Hematopoietic multipotent progenitor cell treated with erythropoietin and hydrocortisone succinate and interleukin-3 and kit ligand, for 4 days (in vitro differentiated cells): ENCODE results near the gene MINPP1.
A peak's percentile ranks its signal among the peaks of the same experiment; 100 is the strongest.
"Not testable (repeated sequence)": the region's sequence is repeated elsewhere in the genome, so short reads cannot be mapped to it uniquely, and the experiment has no call there.

Experiments
- DNase-seq: peaks from one replicate; pipeline ENCODE4 v3.0.0-alpha.2; 2015

MINPP1 gene, protein sequence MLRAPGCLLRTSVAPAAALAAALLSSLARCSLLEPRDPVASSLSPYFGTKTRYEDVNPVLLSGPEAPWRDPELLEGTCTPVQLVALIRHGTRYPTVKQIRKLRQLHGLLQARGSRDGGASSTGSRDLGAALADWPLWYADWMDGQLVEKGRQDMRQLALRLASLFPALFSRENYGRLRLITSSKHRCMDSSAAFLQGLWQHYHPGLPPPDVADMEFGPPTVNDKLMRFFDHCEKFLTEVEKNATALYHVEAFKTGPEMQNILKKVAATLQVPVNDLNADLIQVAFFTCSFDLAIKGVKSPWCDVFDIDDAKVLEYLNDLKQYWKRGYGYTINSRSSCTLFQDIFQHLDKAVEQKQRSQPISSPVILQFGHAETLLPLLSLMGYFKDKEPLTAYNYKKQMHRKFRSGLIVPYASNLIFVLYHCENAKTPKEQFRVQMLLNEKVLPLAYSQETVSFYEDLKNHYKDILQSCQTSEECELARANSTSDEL

DNA sequence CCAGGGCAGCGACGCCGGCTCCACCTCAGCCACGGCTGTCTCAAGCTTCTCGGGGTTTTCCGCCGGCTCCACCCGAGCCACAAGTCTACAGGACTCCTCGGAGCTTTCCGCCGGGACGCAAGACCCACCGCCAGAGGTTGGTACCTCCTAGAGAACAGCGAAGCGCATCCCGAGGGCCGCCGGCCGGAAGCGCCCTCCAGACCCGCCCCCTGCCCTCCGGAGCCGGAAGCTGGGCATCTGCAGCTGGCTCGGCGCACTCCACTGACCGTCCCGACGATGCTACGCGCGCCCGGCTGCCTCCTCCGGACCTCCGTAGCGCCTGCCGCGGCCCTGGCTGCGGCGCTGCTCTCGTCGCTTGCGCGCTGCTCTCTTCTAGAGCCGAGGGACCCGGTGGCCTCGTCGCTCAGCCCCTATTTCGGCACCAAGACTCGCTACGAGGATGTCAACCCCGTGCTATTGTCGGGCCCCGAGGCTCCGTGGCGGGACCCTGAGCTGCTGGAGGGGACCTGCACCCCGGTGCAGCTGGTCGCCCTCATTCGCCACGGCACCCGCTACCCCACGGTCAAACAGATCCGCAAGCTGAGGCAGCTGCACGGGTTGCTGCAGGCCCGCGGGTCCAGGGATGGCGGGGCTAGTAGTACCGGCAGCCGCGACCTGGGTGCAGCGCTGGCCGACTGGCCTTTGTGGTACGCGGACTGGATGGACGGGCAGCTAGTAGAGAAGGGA lies at the start of gene MINPP1:
Gene MINPP1 (plus strand): TSS at position 254 of the 726 bp plus-strand sequence. CDS start 23 bp downstream, at position 277.
- DNase-seq, result peak; percentile 96

- DNase-seq, result not testable (repeated sequence)
Measured at GRCh38 chr10:87456586-87457220, 48.0 kb upstream of the MINPP1 start.

DNA sequence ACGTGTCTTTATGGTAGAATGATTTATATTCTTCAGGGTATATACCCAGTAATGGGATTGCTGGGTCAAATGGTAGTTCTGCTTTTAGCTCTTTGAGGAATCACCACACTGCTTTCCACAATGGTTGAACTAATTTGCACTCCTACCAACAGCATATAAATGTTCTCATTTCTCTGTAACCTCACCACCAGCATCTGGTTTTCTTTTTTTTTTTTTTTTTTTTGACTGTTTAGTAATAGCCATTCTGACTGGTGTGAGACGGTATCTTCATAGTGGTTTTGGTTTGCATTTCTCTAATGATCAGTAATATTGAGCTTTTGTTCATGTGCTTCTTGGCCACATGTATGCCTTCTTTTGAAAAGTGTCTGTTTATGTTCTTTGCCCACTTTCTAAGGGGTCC lies 42.9 kb upstream of the MINPP1 start:
- DNase-seq, result not testable (repeated sequence)

DNA sequence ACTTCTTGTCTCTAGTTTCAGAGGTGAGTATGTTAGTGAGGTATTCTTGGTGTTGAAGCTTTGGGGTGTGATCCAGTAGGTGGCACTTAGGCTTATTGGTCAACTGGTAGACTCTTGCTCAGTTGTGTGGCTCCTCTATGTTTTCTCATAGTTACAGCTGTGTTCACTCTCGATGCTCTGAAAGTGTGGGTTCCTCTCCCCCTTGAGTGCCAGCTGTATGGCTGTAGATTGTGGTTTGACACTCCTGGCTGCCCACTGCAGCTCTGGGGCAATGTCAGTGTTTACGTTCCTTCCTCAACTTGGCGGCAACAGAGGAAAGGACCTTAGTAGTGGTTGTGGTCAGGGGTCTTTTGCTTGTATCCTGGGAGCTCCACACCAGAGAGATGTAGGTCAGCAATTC lies 37.8 kb upstream of the MINPP1 start:
- DNase-seq, result not testable (repeated sequence)

DNA sequence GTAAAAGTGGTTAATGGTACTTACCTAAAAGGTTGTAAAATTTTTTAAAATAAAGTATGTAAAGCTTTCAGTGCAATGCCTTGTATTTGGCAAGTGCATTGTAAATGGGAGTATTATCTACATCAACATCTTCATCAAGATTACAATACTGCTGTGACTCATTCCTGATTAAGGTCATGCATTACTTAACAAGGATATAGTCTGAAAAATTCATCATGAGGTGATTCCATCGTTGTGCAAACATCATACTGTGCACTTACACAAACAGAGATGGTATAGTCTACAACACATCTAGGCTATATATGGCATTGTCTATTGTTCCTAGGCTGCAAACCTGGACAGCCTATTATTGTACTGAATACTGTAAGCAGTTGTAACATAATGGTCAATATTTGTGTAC lies 16.0 kb upstream of the MINPP1 start:
- not testable (repeated sequence) for DNase-seq

DNA sequence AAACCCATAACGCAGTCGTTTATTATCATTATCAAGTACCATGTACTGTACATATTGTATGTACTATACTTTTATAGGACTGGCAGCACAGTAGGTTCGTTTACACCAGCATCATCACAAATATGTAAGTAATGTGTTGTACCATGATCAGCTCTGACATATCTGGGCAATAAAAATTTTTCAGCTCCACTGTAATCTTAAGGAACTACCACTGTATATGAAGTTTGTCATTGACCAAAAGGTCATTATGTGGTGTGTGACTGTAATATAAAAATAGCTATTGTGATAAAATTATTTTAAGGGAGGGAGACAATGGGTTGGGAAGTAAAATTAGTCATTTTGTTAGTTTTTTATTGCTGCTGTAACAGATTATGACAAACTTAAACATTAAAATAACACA lies 14.4 kb upstream of the MINPP1 start:
- not testable (repeated sequence) for DNase-seq

DNA sequence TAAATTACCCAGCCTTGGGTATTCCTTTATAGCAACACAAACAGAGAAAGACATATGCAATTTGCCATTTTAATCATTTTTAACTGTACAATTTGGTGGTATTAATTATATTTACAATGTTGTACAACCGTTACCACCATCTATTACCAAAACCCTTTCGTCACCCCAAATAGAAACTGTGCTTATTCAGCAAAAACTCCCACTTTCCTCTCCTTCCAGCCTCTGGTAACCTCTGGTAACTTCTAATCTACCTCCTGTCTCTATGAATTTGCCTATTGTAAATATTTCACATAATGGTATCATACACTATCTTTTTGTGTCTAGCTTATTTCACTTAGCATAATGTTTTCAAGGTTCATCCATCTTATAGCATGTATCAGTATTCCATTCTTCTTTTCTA lies 12.2 kb upstream of the MINPP1 start:
- DNase-seq, result not testable (repeated sequence)

DNA sequence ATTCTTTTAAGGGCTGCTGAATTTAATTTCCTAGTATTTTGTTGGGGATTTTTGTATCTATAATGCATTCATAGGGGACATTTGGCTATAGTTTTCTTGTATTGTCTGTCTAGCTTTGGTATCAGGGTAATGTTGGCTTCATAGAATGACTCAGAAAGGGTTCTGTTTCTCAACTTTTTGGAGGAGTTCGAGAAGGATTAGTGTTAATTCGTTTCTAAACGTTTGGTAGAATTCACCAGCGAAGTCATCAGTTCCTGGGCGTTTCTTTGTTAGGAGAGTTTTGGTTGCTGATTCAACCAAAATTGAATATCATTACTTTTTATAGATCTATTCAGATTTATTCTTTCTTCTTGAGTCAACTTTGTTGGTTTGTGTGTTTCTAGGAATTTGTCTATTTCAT lies 9.2 kb upstream of the MINPP1 start:
- DNase-seq, result not testable (repeated sequence)

DNA sequence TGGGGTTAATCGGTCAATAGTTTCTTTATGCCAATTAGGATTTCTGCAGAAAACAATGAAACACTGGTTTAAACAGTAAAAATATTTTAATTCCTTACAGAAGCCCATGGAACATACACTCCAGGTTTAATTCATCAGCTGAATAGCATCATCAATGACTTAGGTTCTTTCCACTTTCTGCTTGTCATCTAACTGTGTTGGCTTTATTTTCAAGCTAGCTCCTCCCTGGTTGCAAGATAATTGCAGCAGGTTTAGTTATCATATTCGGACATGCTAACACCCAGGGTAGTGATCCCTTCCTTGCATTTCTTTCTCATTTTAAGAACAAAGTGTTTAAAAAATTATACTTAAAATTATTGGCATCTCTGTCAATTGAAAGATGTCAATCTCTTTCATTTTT lies 7.3 kb upstream of the MINPP1 start:
- DNase-seq, result not testable (repeated sequence)

DNA sequence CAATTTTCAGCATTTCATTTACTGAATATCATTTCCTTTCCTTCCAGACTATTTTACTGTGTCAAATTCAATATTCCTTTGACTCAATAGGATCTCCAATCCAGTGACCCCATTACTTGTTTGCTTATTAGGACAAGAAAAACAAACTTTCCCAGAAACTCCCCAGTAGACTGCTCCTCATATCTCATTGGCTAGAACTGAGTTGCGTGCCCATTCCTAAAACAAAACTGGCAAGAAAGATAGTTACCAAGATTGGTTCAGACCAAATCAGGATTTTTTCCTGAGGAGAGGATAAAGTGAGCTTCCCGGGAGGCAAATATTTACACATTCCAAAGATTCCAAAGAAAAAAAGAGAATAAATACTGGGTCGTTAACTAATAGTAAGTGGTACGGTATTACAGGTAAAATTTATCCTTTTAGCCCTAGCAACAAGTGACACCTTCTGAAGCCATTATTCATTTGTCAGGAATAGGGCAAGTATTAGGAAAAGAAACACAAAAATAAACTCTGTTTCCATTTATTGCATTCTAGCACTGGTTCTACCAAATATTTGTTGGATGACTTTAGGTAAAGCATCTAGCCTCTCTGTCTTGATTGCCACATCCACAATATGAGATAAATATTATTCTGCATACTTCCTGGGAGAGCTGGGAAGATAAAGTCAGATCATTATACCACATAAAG lies 6.4 kb upstream of the MINPP1 start:
- DNase-seq, result not testable (repeated sequence)

DNA sequence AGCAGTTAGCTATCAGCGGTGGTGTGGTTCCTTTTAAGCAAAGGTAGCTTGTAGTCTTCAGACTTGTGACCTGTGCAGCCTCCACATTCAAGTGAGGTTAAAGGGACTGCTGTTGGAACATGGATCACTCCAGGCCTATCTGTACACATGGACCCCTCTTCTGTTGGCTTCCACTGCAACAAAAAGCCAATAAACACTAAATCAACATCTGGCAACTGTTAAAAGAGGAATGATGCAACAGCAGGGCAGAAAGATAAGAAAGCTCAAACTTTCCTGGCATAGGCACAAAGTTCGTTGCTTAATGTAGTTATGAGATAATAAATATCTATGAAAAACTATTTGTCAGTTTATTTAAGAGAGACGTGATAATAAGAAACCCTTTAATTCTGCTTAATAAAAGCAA lies 4.0 kb upstream of the MINPP1 start:
- peak; percentile 97 for DNase-seq

DNA sequence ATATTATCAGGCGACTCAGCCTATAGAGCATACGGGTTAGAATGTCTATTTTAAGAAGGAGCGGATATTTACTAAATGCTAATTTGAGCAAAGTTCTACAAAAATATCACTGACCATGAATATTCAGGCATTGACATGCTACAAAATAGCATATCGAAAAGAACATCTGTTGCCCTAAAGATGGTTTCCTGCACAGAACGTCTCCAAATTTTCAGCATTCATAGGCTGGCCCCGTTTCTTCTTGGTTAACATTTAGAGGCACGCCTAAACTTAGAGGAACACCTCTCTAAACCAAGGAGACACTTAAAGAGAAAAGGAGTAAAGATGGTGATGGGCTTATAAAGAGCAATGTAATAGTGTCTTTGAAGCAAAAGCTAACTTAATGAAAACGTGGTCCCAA lies 1.3 kb upstream of the MINPP1 start:
- DNase-seq, result peak; percentile 59

DNA sequence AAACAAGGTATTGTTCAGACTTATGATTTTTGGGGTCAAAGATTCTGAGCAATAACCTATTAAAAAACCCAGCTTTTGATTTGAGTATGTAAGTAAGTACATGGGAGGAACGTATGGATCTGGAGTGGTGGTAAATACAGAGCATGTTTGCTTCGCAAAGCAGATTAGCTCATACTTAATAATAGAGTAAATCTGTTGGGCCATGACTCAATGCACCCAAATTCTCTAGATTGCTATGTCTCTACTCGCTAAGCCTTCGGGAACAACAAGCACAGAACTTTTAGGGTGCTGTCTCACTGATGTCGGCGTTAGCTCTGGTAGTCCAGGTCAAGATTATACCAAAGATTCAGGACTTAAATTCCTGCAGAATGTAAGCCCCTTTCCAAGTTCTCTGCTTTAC lies 807 bp upstream of the MINPP1 start:
- no peak for DNase-seq

DNA sequence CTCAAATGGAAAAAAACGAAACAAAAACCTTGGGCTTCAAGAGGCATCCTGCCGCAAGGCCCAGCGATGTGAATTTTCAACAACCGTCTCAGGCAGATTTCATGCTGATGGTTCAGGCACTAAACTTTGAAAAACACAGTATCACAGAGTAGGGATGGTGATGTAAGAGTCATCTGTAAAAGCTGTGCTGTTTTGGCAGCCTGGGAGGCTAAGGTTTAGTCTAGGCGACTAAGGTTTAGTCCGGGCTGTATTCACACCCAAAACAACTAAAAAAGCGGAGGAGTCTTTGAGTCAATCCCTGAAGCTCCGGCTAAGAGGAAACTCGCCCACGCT lies 420 bp upstream of the MINPP1 start:
- no peak for DNase-seq

GRCh38 chr10:87505366-87506111 lies 846 bp downstream of the MINPP1 start:
- DNase-seq, result peak; percentile 87

DNA sequence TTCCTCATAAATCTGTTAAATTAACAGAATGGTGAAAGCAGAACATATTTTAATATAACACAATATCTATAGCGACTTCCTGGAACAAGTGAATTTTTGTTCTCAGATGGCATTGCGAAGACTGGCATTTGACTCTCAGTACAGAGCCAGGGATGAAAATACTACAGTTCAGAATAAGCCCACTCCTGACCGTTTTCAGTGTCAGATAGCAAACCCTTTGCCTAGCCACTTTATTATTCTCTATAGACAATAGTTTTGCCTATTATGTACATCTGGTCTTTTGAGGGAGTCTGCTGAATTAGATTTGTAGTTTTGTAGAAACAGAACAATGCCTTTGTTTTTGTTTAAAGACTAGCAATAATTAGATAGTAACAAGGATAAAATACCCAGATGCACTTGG lies 2.3 kb downstream of the MINPP1 start:
- DNase-seq, result no peak

GRCh38 chr10:87507879-87508483 lies 3.3 kb downstream of the MINPP1 start:
- no peak for DNase-seq

DNA sequence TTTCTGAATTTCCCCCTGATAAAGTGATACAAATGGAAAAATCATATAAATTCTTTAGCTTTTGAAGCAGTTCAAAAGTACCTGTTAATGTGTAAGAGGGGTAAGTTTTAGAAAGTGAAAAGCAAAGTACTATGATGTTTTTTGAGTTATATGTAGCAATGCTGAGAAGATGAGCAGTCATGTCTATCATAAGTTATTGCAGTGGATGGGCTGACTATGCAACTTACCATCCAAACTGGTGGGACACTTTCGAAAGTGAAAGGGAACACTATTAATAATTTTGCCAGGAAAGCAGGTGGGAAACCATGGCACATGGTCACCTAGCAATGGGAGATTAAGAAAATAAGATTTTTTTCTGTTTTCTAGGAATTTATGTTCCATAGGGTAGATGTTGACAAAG lies 4.1 kb downstream of the MINPP1 start:
- DNase-seq, result no peak

DNA sequence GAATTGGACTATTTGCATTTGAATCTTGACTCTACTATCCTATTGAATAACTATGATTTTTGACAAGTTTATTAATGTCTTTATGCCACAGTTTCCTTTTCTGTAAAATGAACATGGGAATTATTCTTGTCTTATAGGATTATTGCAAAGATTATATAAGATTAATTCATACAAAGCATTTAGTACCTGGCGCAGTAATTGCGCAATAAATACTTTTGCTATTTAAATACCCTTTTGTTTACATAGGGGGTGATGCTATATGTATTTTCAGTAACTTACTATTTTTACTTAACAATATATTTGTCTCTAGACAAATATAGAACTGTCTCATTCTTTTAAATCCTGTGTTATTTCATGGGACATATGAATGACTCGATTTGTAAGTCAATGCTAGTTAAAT lies 5.3 kb downstream of the MINPP1 start:
- DNase-seq, result no peak

GRCh38 chr10:87511526-87511925 lies 6.8 kb downstream of the MINPP1 start:
- DNase-seq, result no peak

DNA sequence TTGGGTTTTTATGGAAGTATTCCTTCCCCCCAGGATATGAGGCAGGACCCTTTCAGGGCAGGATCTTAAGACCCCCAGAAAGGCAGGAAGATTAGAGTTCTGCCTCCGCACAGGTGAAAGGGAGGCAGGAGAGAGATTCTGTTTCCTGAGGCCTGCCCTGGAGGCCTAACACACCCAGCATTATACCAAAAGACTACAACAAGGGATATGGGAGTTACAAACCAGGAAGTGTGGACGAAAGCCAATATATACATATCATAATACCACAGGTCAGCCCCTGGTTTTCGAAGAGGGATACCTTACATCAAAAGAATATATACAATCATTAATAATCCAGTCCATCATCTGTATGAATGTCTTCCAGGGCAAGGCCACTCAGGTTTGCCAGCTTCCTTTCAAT lies 14.2 kb downstream of the MINPP1 start:
- DNase-seq, result no peak

DNA sequence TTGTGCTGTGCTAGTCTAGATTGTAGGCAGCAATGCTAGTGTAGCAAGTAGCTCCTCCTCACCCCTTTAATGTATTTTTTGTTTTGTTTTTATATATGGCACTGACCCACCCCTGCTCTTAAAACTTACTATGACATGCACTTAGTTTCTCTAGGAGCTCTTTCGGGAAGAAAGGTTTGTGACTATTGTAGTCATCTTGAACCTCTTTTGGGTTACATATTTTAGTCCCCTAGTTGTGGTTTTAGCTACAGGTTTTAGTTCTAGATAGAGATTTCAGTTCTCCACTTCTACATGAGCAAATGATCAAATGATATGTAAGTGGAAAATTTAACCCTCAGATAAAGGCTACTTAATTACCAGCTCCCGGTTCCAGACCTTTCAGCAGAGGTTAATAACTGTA lies 14.9 kb downstream of the MINPP1 start:
- peak; percentile 37 for DNase-seq
